ENCODE results near the gene KATNAL1. TPM values are rescaled to one million over a fixed set of nuclear protein-coding genes. Genes with fewer than 3 reads are reported as not detected.

Gene KATNAL1
- total RNA-seq, 3 donors from 2014 or later (not counting 1 experiment from before 2014, with no cell fraction given), result 15.0 to 22.8 (median 21.9) TPM

GRCh38 chr13:30337061-30337610, 29.8 kb upstream of the KATNAL1 start:
- TF ChIP-seq CTCF (IDR thresholded peaks at IDR 0.05), result no peak
- Mint-ChIP-seq H3K27ac (no peak overlapping the region), H3K4me3 (no peak overlapping the region), H3K9me3 (no peaks in the 10 kb centered on the region), H3K4me1 (peaks cover 4 to 9% of the 10 kb centered on the region in 2 donors), H3K27me3 (ENCODE audit: low read depth in 2 of 2) (no peaks in the 10 kb centered on the region), H3K36me3 (peaks cover 1% of the 10 kb centered on the region)
- Histone ChIP-seq H3K4me1 (ENCODE audit: control insufficient read depth, insufficient read depth, low read length) (peaks cover 6% of the 10 kb centered on the region), H3K9me3 (ENCODE audit: control insufficient read depth, insufficient read depth, low read length) (no peaks in the 10 kb centered on the region), H3K4me3 (ENCODE audit: low read length) (no peak overlapping the region), H3K27ac (ENCODE audit: low read length) (no peak overlapping the region), H3K27me3 (ENCODE audit: control insufficient read depth, insufficient read depth, low read length) (no peaks in the 10 kb centered on the region), H3K36me3 (ENCODE audit: control insufficient read depth, insufficient read depth, low read length) (peaks cover 6% of the 10 kb centered on the region)
- ATAC-seq (no peak), DNase-seq (no peak)
- 87% methylated on average over 6 of the region's 6 CpGs for WGBS (ENCODE audit: insufficient coverage)
- intact Hi-C loops (cut with micrococcal nuclease), result no loop called here

DNA sequence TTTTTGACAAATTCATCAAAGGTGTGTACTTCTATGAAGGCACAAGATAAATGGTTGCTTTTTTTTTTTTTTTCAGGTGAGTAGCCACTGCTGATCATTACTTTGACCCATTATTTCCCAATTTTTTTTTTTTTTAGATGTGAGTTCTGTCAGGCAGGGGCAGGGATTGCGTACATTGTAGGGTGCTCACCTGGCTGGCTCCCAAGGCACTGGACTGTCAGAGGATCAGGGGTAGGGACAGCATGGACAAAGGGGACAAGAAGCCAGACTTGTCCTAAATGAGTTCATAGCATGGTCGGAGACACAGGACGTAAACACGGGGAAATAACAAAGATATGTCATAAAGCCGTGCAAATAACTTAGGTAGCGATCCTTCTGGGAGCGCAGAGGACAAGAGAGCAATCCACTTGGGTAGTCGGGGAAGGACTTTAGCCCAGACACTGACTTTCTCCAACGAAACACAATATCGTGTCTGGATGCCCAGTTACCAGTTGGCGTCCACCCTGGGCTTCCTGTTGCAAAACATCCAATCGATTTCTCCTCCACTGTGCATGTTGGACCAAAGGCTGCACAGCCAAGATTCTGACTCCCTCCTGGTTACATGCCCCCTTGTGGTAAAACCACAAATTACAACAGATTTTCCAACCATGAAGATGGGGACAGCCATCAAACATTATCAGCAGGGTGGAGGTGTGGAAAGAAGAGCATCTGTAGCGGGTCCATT, 27.5 kb upstream of the KATNAL1 start:
- Mint-ChIP-seq H3K4me3 (no peak overlapping the region), H3K36me3 (no peaks in the 10 kb centered on the region), H3K4me1 (peaks cover 0 to 6% of the 10 kb centered on the region in 2 donors), H3K27me3 (ENCODE audit: low read depth in 2 of 2) (no peaks in the 10 kb centered on the region), H3K27ac (no peak overlapping the region), H3K9me3 (no peaks in the 10 kb centered on the region)
- WGBS (ENCODE audit: insufficient coverage), result 86% methylated on average over 13 of the region's 13 CpGs
- Histone ChIP-seq H3K9me3 (ENCODE audit: control insufficient read depth, insufficient read depth, low read length) (no peaks in the 10 kb centered on the region), H3K36me3 (ENCODE audit: control insufficient read depth, insufficient read depth, low read length) (no peaks in the 10 kb centered on the region), H3K27me3 (ENCODE audit: control insufficient read depth, insufficient read depth, low read length) (no peaks in the 10 kb centered on the region), H3K4me3 (ENCODE audit: low read length) (no peak overlapping the region), H3K27ac (ENCODE audit: low read length) (no peak overlapping the region), H3K4me1 (ENCODE audit: control insufficient read depth, insufficient read depth, low read length) (peaks cover 6% of the 10 kb centered on the region)
- TF ChIP-seq CTCF (IDR thresholded peaks at IDR 0.05), result peak; percentile 29
- intact Hi-C loops (cut with micrococcal nuclease), result loop anchor here (2.0 kb wide), 1 partner anchor 202 kb away; no protein-coding TSS in a partner anchor
- DNase-seq (peak in 1 of 2 donors; percentile 64), ATAC-seq (peak in 2 of 3 donors; percentile 44 to 64)

- 99% methylated on average over 3 of the region's 3 CpGs for WGBS (ENCODE audit: insufficient coverage)
- ATAC-seq (no peak), DNase-seq (no peak)
- Mint-ChIP-seq H3K27me3 (ENCODE audit: low read depth in 2 of 2) (no peaks in the 10 kb centered on the region), H3K36me3 (no peaks in the 10 kb centered on the region), H3K9me3 (no peaks in the 10 kb centered on the region), H3K4me1 (peaks cover 0 to 11% of the 10 kb centered on the region in 2 donors), H3K27ac (no peak overlapping the region), H3K4me3 (no peak overlapping the region)
- no peak for TF ChIP-seq CTCF (IDR thresholded peaks at IDR 0.05)
- H3K4me1 ChIP-seq (ENCODE audit: control insufficient read depth, insufficient read depth, low read length), result peaks cover 6% of the 10 kb centered on the region
- intact Hi-C loops (cut with micrococcal nuclease), result loop anchor here (2.0 kb wide), 1 partner anchor 201 kb away; no protein-coding TSS in a partner anchor
- H3K9me3 ChIP-seq (ENCODE audit: control insufficient read depth, insufficient read depth, low read length), result no peaks in the 10 kb centered on the region
- H3K27ac ChIP-seq (ENCODE audit: low read length), result no peak overlapping the region
- no peaks in the 10 kb centered on the region for H3K36me3 ChIP-seq (ENCODE audit: control insufficient read depth, insufficient read depth, low read length)
- H3K27me3 ChIP-seq (ENCODE audit: control insufficient read depth, insufficient read depth, low read length), result no peaks in the 10 kb centered on the region
- no peak overlapping the region for H3K4me3 ChIP-seq (ENCODE audit: low read length)
These were observed 26.3 kb upstream of the KATNAL1 start for GRCh38 chr13:30333616-30334015.

Measured in natural killer cell (primary cell).